ENCODE results near the gene GPR34. TPM values are rescaled to one million over a fixed set of nuclear protein-coding genes. Genes with fewer than 3 reads are reported as not detected.
"Not testable (repeated sequence)": the region's sequence is repeated elsewhere in the genome, so short reads cannot be mapped to it uniquely, and the experiment has no call there.

GPR34 gene
- not detected for polyA plus RNA-seq (2013, experiment 1 of 4)
- not detected for polyA plus RNA-seq (2013, experiment 2 of 4)
- polyA plus RNA-seq (2013, experiment 3 of 4) = not detected
- polyA plus RNA-seq (2013, experiment 4 of 4) = not detected

DNA sequence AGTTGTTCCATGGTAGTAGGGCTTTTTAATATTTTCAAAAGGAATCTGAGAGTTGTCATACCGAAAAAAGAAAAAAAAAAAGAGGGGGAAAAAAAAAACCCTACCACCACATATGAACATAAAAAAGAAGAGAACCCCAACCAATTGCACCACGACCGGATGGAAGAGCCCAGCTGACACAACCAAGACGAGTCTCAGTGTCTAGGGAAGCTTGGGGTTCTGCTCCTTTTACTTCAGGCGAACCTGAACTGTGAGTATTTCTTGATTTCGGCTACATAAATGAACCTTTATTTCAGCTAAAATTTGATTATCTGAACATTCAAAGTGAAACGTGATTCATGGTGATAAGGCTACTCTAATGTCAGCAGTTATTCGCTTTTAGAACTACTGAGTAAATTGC lies at the start of gene GPR34:
GPR34 (plus strand) TSS at position 139 of the 400 bp plus-strand sequence. CDS start 6,661 bp downstream, outside the sequence.
- Histone ChIP-seq H3K27ac (ENCODE audit: insufficient read depth, low read depth, low read length, poor library complexity, severe bottlenecking) (no peak within 1 kb of the TSS), H3K36me3 (ENCODE audit: control insufficient read depth, insufficient read depth, low read length) (no peaks in the 10 kb centered on the region), H3K27me3 (ENCODE audit: control insufficient read depth, insufficient read depth, low read length, poor library complexity, severe bottlenecking) (no peaks in the 10 kb centered on the region), H3K9me3 (ENCODE audit: control insufficient read depth, low read length) (no peaks in the 10 kb centered on the region), H3K4me3 (ENCODE audit: insufficient read depth, low read depth, low read length) (no peak within 1 kb of the TSS), H3K4me1 (ENCODE audit: control insufficient read depth, insufficient read depth, low read length) (no peaks in the 10 kb centered on the region)
- 92 to 93% methylated on average over 6 to 7 of the region's 8 CpGs for WGBS, 2 experiments

- not testable (repeated sequence) for H3K4me1 ChIP-seq (ENCODE audit: control insufficient read depth, insufficient read depth, low read length); H3K4me3 ChIP-seq (ENCODE audit: insufficient read depth, low read depth, low read length); H3K27ac ChIP-seq (ENCODE audit: insufficient read depth, low read depth, low read length, poor library complexity, severe bottlenecking); H3K9me3 ChIP-seq (ENCODE audit: control insufficient read depth, low read length); H3K27me3 ChIP-seq (ENCODE audit: control insufficient read depth, insufficient read depth, low read length, poor library complexity, severe bottlenecking); H3K36me3 ChIP-seq (ENCODE audit: control insufficient read depth, insufficient read depth, low read length)
- 95 to 100% methylated on average over 2 of the region's 2 CpGs for WGBS, 2 experiments
Measured at GRCh38 chrX:41646201-41646600, 42.6 kb upstream of the GPR34 start.

DNA sequence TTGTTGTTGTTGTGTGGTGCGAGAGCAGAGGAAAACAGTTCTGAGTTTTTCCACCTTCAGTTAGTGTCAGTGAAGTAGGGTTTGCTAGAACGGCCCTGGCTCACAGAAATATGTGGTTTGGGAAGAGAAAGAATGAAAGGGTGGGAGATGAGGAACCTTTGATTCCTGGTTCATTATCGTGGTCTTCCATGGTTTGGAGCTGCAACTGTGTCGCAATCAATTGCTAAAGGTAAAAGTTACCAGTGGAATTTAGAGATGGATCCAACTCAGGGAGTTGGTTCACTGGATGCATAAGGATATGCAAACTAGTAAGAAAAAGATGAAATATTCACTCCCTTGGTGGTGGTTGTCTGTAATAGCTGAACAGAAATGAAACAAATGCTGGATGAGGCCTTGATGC lies 35.6 kb upstream of the GPR34 start:
- 93 to 95% methylated on average over 4 of the region's 4 CpGs for WGBS, 2 experiments
- Histone ChIP-seq H3K36me3 (ENCODE audit: control insufficient read depth, insufficient read depth, low read length) (no peaks in the 10 kb centered on the region), H3K4me3 (ENCODE audit: insufficient read depth, low read depth, low read length) (no peak overlapping the region), H3K9me3 (ENCODE audit: control insufficient read depth, low read length) (no peaks in the 10 kb centered on the region), H3K27me3 (ENCODE audit: control insufficient read depth, insufficient read depth, low read length, poor library complexity, severe bottlenecking) (no peaks in the 10 kb centered on the region), H3K4me1 (ENCODE audit: control insufficient read depth, insufficient read depth, low read length) (no peaks in the 10 kb centered on the region), H3K27ac (ENCODE audit: insufficient read depth, low read depth, low read length, poor library complexity, severe bottlenecking) (no peak overlapping the region)

- Histone ChIP-seq H3K27ac (ENCODE audit: insufficient read depth, low read depth, low read length, poor library complexity, severe bottlenecking) (no peak overlapping the region), H3K27me3 (ENCODE audit: control insufficient read depth, insufficient read depth, low read length, poor library complexity, severe bottlenecking) (no peaks in the 10 kb centered on the region)
- 96 to 98% methylated on average over 4 of the region's 4 CpGs for WGBS, 2 experiments
Measured at GRCh38 chrX:41655101-41655500, 33.7 kb upstream of the GPR34 start.

DNA sequence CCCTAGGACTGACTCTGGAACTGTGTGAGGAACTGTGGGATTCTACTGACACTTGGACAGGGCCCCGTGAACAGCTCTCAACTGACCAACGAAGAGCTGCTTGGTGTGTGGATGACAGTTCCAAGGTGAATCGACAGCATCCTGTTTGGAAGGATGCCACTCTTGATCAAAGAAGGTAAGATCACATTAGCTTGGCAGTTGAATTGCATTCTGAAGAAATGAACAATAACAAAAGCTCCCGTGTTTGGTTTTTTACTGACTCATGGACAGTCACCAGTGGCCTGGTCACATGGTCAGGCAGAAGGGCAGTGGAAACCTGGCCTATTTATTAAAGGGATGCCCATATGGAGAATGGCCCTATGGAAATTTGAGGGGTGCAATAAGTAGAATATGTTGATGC lies 33.1 kb upstream of the GPR34 start:
- Histone ChIP-seq H3K36me3 (ENCODE audit: control insufficient read depth, insufficient read depth, low read length) (peaks cover 8% of the 10 kb centered on the region), H3K27ac (ENCODE audit: insufficient read depth, low read depth, low read length, poor library complexity, severe bottlenecking) (no peak overlapping the region), H3K4me3 (ENCODE audit: insufficient read depth, low read depth, low read length) (no peak overlapping the region), H3K4me1 (ENCODE audit: control insufficient read depth, insufficient read depth, low read length) (no peaks in the 10 kb centered on the region), H3K27me3 (ENCODE audit: control insufficient read depth, insufficient read depth, low read length, poor library complexity, severe bottlenecking) (no peaks in the 10 kb centered on the region), H3K9me3 (ENCODE audit: control insufficient read depth, low read length) (no peaks in the 10 kb centered on the region)
- WGBS, 2 experiments = 93 to 97% methylated on average over 4 of the region's 4 CpGs

More at GRCh38 chrX:41655101-41655500, 33.7 kb upstream of the GPR34 start:
- no peak overlapping the region for H3K4me3 ChIP-seq (ENCODE audit: insufficient read depth, low read depth, low read length)
- H3K4me1 ChIP-seq (ENCODE audit: control insufficient read depth, insufficient read depth, low read length) = no peaks in the 10 kb centered on the region
- no peaks in the 10 kb centered on the region for H3K9me3 ChIP-seq (ENCODE audit: control insufficient read depth, low read length)
- peaks cover 4% of the 10 kb centered on the region for H3K36me3 ChIP-seq (ENCODE audit: control insufficient read depth, insufficient read depth, low read length)

DNA sequence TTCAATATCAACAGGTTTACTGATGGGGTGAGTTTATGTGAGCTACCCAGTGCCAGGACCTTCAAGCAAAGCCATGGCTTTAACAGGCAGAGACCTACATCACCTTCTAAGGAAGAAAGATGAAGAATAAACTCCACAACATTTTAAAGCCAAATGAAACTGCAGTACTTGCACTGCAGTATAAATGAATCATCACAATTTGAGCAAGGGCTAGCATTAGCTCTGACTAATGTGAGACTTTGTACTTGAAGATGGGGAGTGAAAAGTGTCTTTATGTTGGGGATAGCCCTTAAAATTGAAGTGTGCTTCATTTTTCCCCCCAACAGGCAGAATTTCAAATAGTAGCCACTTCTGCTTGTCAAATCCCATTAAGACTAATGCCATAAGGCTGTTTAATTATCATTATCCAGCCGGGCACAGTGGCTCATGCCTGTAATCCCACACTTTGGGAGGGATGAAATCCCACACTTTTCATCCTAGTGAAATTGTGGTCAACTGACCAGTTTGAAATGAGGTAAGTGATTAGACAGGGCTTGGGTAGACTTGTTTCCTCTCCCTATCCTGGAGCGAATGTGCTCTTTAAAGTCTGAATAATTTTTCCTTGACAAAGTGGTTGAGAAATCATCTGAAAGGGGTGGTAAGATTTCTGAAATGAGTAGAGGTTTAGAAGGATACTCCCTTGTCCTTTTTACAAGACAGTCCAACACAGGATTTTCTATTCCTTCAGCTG lies 27.2 kb upstream of the GPR34 start:
- Histone ChIP-seq H3K27ac (ENCODE audit: insufficient read depth, low read depth, low read length, poor library complexity, severe bottlenecking) (no peak overlapping the region), H3K4me3 (ENCODE audit: insufficient read depth, low read depth, low read length) (no peak overlapping the region)
- WGBS, 2 experiments = 100% methylated on average over 2 of the region's 2 CpGs; no CpG with 5 or more reads in 1 of the 2 experiments

GRCh38 chrX:41664375-41664901 lies 24.3 kb upstream of the GPR34 start:
- H3K4me3 ChIP-seq (ENCODE audit: insufficient read depth, low read depth, low read length) = no peak overlapping the region

More for the DNA sequence above, 27.2 kb upstream of the GPR34 start:
- Histone ChIP-seq H3K36me3 (ENCODE audit: control insufficient read depth, insufficient read depth, low read length) (peaks cover 10% of the 10 kb centered on the region), H3K9me3 (ENCODE audit: control insufficient read depth, low read length) (no peaks in the 10 kb centered on the region), H3K27me3 (ENCODE audit: control insufficient read depth, insufficient read depth, low read length, poor library complexity, severe bottlenecking) (no peaks in the 10 kb centered on the region), H3K4me1 (ENCODE audit: control insufficient read depth, insufficient read depth, low read length) (no peaks in the 10 kb centered on the region)

DNA sequence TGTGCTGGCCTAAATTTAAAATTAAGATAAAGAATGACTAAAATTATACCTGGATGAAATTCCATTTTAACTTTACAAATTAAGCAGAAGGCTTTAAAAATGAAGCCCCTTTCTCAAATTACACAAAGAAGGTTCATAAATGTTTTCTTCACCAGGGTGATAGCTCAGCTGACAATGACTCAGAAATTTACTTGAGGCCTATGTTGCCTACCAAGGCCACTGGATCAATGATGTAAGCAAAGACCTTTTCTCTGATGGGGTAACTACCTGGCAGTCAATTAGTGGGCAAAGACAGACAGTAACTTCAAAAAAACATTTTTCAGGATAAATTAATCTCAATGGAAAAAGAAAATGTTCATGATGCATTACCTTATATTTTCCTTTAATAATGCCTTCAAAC lies 23.9 kb upstream of the GPR34 start:
- Histone ChIP-seq H3K9me3 (ENCODE audit: control insufficient read depth, low read length) (no peaks in the 10 kb centered on the region), H3K27me3 (ENCODE audit: control insufficient read depth, insufficient read depth, low read length, poor library complexity, severe bottlenecking) (no peaks in the 10 kb centered on the region), H3K36me3 (ENCODE audit: control insufficient read depth, insufficient read depth, low read length) (peaks cover 6% of the 10 kb centered on the region), H3K4me3 (ENCODE audit: insufficient read depth, low read depth, low read length) (no peak overlapping the region), H3K27ac (ENCODE audit: insufficient read depth, low read depth, low read length, poor library complexity, severe bottlenecking) (no peak overlapping the region), H3K4me1 (ENCODE audit: control insufficient read depth, insufficient read depth, low read length) (no peaks in the 10 kb centered on the region)

More at GRCh38 chrX:41664375-41664901, 24.3 kb upstream of the GPR34 start:
- 91% methylated on average over 1 of the region's 2 CpGs; no CpG with 5 or more reads in 1 of the 2 experiments for WGBS, 2 experiments
- no peaks in the 10 kb centered on the region for H3K27me3 ChIP-seq (ENCODE audit: control insufficient read depth, insufficient read depth, low read length, poor library complexity, severe bottlenecking)
- H3K27ac ChIP-seq (ENCODE audit: insufficient read depth, low read depth, low read length, poor library complexity, severe bottlenecking) = no peak overlapping the region
- peaks cover 6% of the 10 kb centered on the region for H3K36me3 ChIP-seq (ENCODE audit: control insufficient read depth, insufficient read depth, low read length)
- H3K4me1 ChIP-seq (ENCODE audit: control insufficient read depth, insufficient read depth, low read length) = no peaks in the 10 kb centered on the region
- no peaks in the 10 kb centered on the region for H3K9me3 ChIP-seq (ENCODE audit: control insufficient read depth, low read length)

DNA sequence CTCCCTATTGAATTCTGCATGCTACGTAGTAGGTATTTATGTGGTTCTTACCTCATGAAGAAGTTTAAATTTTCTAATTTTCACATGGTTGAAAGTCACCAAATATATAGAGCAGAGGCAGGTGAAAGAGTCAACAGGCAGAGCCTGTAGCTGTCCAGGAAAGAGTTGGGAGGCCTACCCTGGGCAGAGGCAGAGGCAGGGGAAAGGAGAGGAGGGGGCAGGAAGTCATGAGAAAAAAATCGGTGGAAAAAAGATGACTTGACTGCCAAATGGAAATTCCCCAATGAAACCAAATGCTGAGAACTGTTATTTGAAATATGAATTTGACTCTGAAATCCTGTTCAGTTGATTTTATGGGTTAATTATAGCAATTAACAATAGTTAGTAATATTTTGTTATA lies 23.1 kb upstream of the GPR34 start:
- Histone ChIP-seq H3K4me3 (ENCODE audit: insufficient read depth, low read depth, low read length) (no peak overlapping the region), H3K27ac (ENCODE audit: insufficient read depth, low read depth, low read length, poor library complexity, severe bottlenecking) (no peak overlapping the region), H3K4me1 (ENCODE audit: control insufficient read depth, insufficient read depth, low read length) (no peaks in the 10 kb centered on the region), H3K27me3 (ENCODE audit: control insufficient read depth, insufficient read depth, low read length, poor library complexity, severe bottlenecking) (no peaks in the 10 kb centered on the region), H3K36me3 (ENCODE audit: control insufficient read depth, insufficient read depth, low read length) (peaks cover 3% of the 10 kb centered on the region), H3K9me3 (ENCODE audit: control insufficient read depth, low read length) (no peaks in the 10 kb centered on the region)
- 90 to 100% methylated on average over 1 to 2 of the region's 2 CpGs for WGBS, 2 experiments

DNA sequence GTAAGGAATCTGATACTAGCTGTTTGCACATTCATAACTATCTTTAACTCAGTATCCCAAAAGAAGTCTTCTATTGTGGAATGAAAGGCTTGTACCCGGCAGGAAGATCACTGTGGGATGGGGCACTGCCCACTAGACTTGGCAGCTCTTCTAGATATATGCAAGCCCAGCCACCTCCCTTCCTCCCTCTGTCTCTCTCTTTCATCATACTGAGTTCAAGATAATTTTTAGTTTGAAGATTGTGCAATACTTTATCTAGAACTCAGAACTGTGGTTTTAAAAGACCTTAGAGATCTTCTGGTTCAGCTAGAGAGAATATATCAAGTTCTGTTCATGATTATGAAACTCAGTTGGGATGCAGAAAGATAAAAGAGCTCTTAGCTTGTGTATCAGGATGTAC lies 22.5 kb upstream of the GPR34 start:
- H3K4me1 ChIP-seq (ENCODE audit: control insufficient read depth, insufficient read depth, low read length) = no peaks in the 10 kb centered on the region
- peaks cover 3% of the 10 kb centered on the region for H3K36me3 ChIP-seq (ENCODE audit: control insufficient read depth, insufficient read depth, low read length)
- H3K27ac ChIP-seq (ENCODE audit: insufficient read depth, low read depth, low read length, poor library complexity, severe bottlenecking) = no peak overlapping the region
- H3K9me3 ChIP-seq (ENCODE audit: control insufficient read depth, low read length) = no peaks in the 10 kb centered on the region
- H3K4me3 ChIP-seq (ENCODE audit: insufficient read depth, low read depth, low read length) = no peak overlapping the region
- H3K27me3 ChIP-seq (ENCODE audit: control insufficient read depth, insufficient read depth, low read length, poor library complexity, severe bottlenecking) = no peaks in the 10 kb centered on the region
- WGBS, 2 experiments = 100% methylated on average over 1 of the region's 1 CpG; no CpG with 5 or more reads in 1 of the 2 experiments
